H1 (cell line): ENCODE data around the gene SHROOM3. TPM values are rescaled to one million over a fixed set of nuclear protein-coding genes. Genes with fewer than 3 reads are reported as not detected.

Experiments used
- CTCF ChIA-PET: fragments of 300-600 bp; sonication (Branson Sonifier 250); formaldehyde crosslinking; loops from one replicate; lab custom pipeline; 2021; ENCODE audit not compliant: partially characterized antibody; lab: Charles Lee
- POLR2A ChIA-PET: fragments of 300-600 bp; sonication (Branson Sonifier 250); formaldehyde crosslinking; loops from one replicate; lab custom pipeline; 2021; ENCODE audit warnings: inconsistent platforms; ENCODE audit not compliant: partially characterized antibody; lab: Charles Lee
- DNase-seq, 2 experiments: peaks; one replicate each; pipeline versions ENCODE4 v3.0.0 to v3.0.0-alpha.2; 2010 to 2022; ENCODE audit warnings: low spot score in 2 of 2, low read depth in 1 of 2, mixed read lengths in 1 of 2
- FAIRE-seq: peaks from 2 replicates; lab custom pipeline; 2011; peaks lifted over from hg19 to GRCh38; lab: Jason Lieb, UNC
- H2AFZ ChIP-seq: 2 replicates; pipeline ENCODE4 v1.8.1; 2012; ENCODE audit warnings: low read length, inconsistent platforms
- H2AK5ac ChIP-seq: 2 replicates; pipeline ENCODE4 v1.6.1; 2013; ENCODE audit warnings: low read depth, low read length
- H2BK120ac ChIP-seq: replicated peaks from 2 replicates; pipeline ENCODE3; 2013; ENCODE audit warnings: low read depth, low read length, inconsistent platforms
- H2BK12ac ChIP-seq: 2 replicates; pipeline ENCODE4 v1.6.1; 2013; ENCODE audit warnings: low read depth, low read length
- H2BK15ac ChIP-seq: 2 replicates; pipeline ENCODE4 v1.6.1; 2013; ENCODE audit warnings: low read length
- H2BK20ac ChIP-seq: 2 replicates; pipeline ENCODE4 v1.6.1; 2013; ENCODE audit warnings: low read length
- H2BK5ac ChIP-seq: 2 replicates; pipeline ENCODE4 v1.6.1; 2013; ENCODE audit warnings: low read depth, low read length
- H3K14ac ChIP-seq: 2 replicates; pipeline ENCODE4 v1.6.1; 2013; ENCODE audit warnings: inconsistent platforms; ENCODE audit not compliant: insufficient read length
- H3K18ac ChIP-seq: 2 replicates; pipeline ENCODE4 v1.6.1; 2013; ENCODE audit warnings: low read length; ENCODE audit errors: extremely low read depth
- H3K23ac ChIP-seq: 2 replicates; pipeline ENCODE4 v1.6.1; 2013; ENCODE audit warnings: inconsistent platforms; ENCODE audit not compliant: insufficient read length
- H3K23me2 ChIP-seq: 2 replicates; pipeline ENCODE4 v1.6.1; 2013; ENCODE audit warnings: low read depth, low read length
- H3K27ac ChIP-seq: 2 replicates; pipeline ENCODE4 v1.6.1; 2011; ENCODE audit warnings: low read depth, low read length, inconsistent platforms
- H3K27me3 ChIP-seq, 4 experiments: replicated peaks in 1 of 4; 1 replicate in 1 of 4; 2 replicates in 3 of 4; pipeline versions ENCODE4 v1.6.1 to v1.8.1; 2011 to 2013; ENCODE audit warnings: low read length in 3 of 4, mild to moderate bottlenecking in 3 of 4, inconsistent platforms in 2 of 4, mixed read lengths in 2 of 4, moderate library complexity in 1 of 4; ENCODE audit not compliant: control insufficient read depth in 3 of 4, insufficient read depth in 3 of 4; ENCODE audit errors: extremely low read depth in 1 of 4
- H3K36me3 ChIP-seq, 4 experiments: 2 replicates each; pipeline versions ENCODE4 v1.6.1 to v1.8.1; 2011 to 2013; ENCODE audit warnings: mild to moderate bottlenecking in 4 of 4, low read length in 3 of 4, moderate library complexity in 2 of 4, control low read depth in 1 of 4, inconsistent platforms in 1 of 4; ENCODE audit not compliant: insufficient read depth in 4 of 4, control insufficient read depth in 2 of 4
- H3K4ac ChIP-seq: replicated peaks from 2 replicates; pipeline ENCODE3; 2013; ENCODE audit warnings: low read length, low read depth, mixed read lengths, inconsistent platforms; ENCODE audit not compliant: insufficient read length
- H3K4me1 ChIP-seq, 4 experiments: replicated peaks in 1 of 4; 1 replicate in 1 of 4; 2 replicates in 3 of 4; pipeline versions ENCODE4 v1.6.1 to v1.8.1; 2011 to 2013; ENCODE audit warnings: low read length in 3 of 4, inconsistent platforms in 2 of 4, mixed read lengths in 1 of 4; ENCODE audit not compliant: insufficient read depth in 4 of 4, control insufficient read depth in 3 of 4
- H3K4me2 ChIP-seq, 2 experiments: 2 replicates each; pipeline versions ENCODE4 v1.6.1 to v1.8.1; 2011 to 2013; ENCODE audit warnings: low read depth in 2 of 2, low read length in 2 of 2, control low read depth in 1 of 2, inconsistent platforms in 1 of 2, mild to moderate bottlenecking in 1 of 2; ENCODE audit not compliant: insufficient read depth in 1 of 2
- H3K4me3 ChIP-seq, 4 experiments: fragments of 200-600, 300-600 bp in 1 of 4; sonication (generic), shearing (Covaris generic), sonication (Bioruptor Twin) in 1 of 4; 2 replicates each; pipeline versions ENCODE4 v1.5.1 to v1.8.1; 2011 to 2016; ENCODE audit warnings: low read length in 4 of 4, low read depth in 3 of 4, control low read depth in 2 of 4, inconsistent platforms in 2 of 4, mild to moderate bottlenecking in 2 of 4, mixed read lengths in 1 of 4, moderate library complexity in 1 of 4; ENCODE audit not compliant: insufficient read depth in 2 of 4; ENCODE audit errors: extremely low read depth in 1 of 4
- H3K56ac ChIP-seq: replicated peaks from 2 replicates; pipeline ENCODE3; 2013; ENCODE audit warnings: low read depth, mild to moderate bottlenecking, mixed read lengths, low read length, inconsistent platforms; ENCODE audit not compliant: insufficient read length
- H3K79me1 ChIP-seq: 2 replicates; pipeline ENCODE4 v1.6.1; 2013; ENCODE audit warnings: low read depth, low read length, control low read depth
- H3K79me2 ChIP-seq, 2 experiments: 2 replicates each; pipeline versions ENCODE4 v1.6.1 to v1.8.1; 2012 to 2013; ENCODE audit warnings: low read length in 2 of 2, mild to moderate bottlenecking in 2 of 2, inconsistent platforms in 1 of 2; ENCODE audit not compliant: insufficient read depth in 2 of 2, control insufficient read depth in 1 of 2
- H3K9ac ChIP-seq, 4 experiments: replicated peaks in 1 of 4; 1 replicate in 1 of 4; 2 replicates in 3 of 4; pipeline versions ENCODE4 v1.6.1 to v1.8.1; 2011 to 2013; ENCODE audit warnings: low read depth in 3 of 4, low read length in 3 of 4, control low read depth in 2 of 4, mild to moderate bottlenecking in 2 of 4, moderate library complexity in 2 of 4, inconsistent platforms in 1 of 4; ENCODE audit errors: extremely low read depth in 1 of 4
- H3K9me3 ChIP-seq, 2 experiments: 2 replicates each; pipeline versions ENCODE4 v1.6.1 to v1.8.1; 2012 to 2013; ENCODE audit warnings: mild to moderate bottlenecking in 2 of 2, moderate library complexity in 2 of 2, control low read depth in 1 of 2, inconsistent platforms in 1 of 2, low read depth in 1 of 2, low read length in 1 of 2, mixed read lengths in 1 of 2; ENCODE audit not compliant: insufficient read depth in 2 of 2
- H4K20me1 ChIP-seq, 2 experiments: replicated peaks in 1 of 2; 2 replicates each; pipeline versions ENCODE3 to v1.8.1; 2011 to 2013; ENCODE audit warnings: inconsistent platforms in 2 of 2, low read length in 2 of 2, mild to moderate bottlenecking in 1 of 2; ENCODE audit not compliant: insufficient read depth in 2 of 2, control insufficient read depth in 1 of 2
- H4K5ac ChIP-seq: 2 replicates; pipeline ENCODE4 v1.6.1; 2013; ENCODE audit warnings: low read length, low read depth, mixed read lengths, inconsistent platforms; ENCODE audit not compliant: insufficient read length
- H4K8ac ChIP-seq: 2 replicates; pipeline ENCODE4 v1.8.0; 2013; ENCODE audit warnings: mild to moderate bottlenecking, moderate library complexity, low read length, inconsistent platforms; ENCODE audit not compliant: insufficient read depth; ENCODE audit errors: extremely low read depth
- H4K91ac ChIP-seq: replicated peaks from 2 replicates; pipeline ENCODE3; 2013; ENCODE audit warnings: low read length, mixed read lengths, inconsistent platforms; ENCODE audit not compliant: insufficient read length
- BACH1 ChIP-seq: IDR thresholded peaks from 2 replicates; pipeline ENCODE4 v1.6.1; 2012; ENCODE audit warnings: low read length, improper control_type of control experiment
- CBX8 ChIP-seq: fragments of 300-800, 300-1000 bp; sonication (generic); IDR thresholded peaks from 2 replicates; pipeline ENCODE4 v1.7.1; 2016; ENCODE audit warnings: low read depth, low read length, borderline replicate concordance
- CHD1 ChIP-seq: IDR thresholded peaks from 2 replicates; pipeline ENCODE4 v1.6.1; 2012; ENCODE audit warnings: low read depth, low read length, improper control_type of control experiment
- JUND ChIP-seq: IDR thresholded peaks from 2 replicates; pipeline ENCODE4 v1.6.1; 2011; ENCODE audit warnings: mild to moderate bottlenecking, improper control_type of control experiment, low read length
- KDM4A ChIP-seq: IDR thresholded peaks from one replicate; pipeline ENCODE4 v1.7.1; 2012; ENCODE audit warnings: low read depth, mild to moderate bottlenecking, moderate library complexity, low read length, inconsistent platforms; ENCODE audit not compliant: severe bottlenecking
- PHF8 ChIP-seq: fragments of 200-600 bp; sonication (generic); conservative IDR thresholded peaks from 2 replicates; pipeline ENCODE4 v1.7.1; 2012; ENCODE audit warnings: low read depth, mild to moderate bottlenecking, inconsistent platforms, low read length, moderate library complexity
- SAP30 ChIP-seq: fragments of 300-600 bp; sonication (generic); IDR thresholded peaks from 2 replicates; pipeline ENCODE4 v1.7.1; 2012; ENCODE audit warnings: low read length, moderate library complexity, mild to moderate bottlenecking, inconsistent platforms; ENCODE audit not compliant: insufficient read depth, insufficient replicate concordance
- SP2 ChIP-seq: IDR thresholded peaks from 2 replicates; pipeline ENCODE4 v1.6.1; 2012; ENCODE audit warnings: mild to moderate bottlenecking, low read length, inconsistent platforms
- USF2 ChIP-seq: IDR thresholded peaks from 2 replicates; pipeline ENCODE4 v1.6.1; 2011; ENCODE audit warnings: low read length, improper control_type of control experiment
- WGBS, 2 experiments: shearing (Covaris generic) in 1 of 2; methylation state at CpG; one replicate each; pipeline versions ENCODE4 v1.1.6 to v1.1.7; 2013 to 2015; ENCODE audit warnings: low lambda C conversion rate in 2 of 2, mixed read lengths in 2 of 2, inconsistent platforms in 1 of 2, low coverage in 1 of 2, missing lambda C conversion rate in 1 of 2; ENCODE audit not compliant: insufficient replicate concordance in 2 of 2, insufficient coverage in 1 of 2, insufficient read length in 1 of 2; ENCODE audit errors: extremely low coverage in 1 of 2, missing lambda C conversion rate in 1 of 2; 5-methylcytosine and 5-hydroxymethylcytosine counted together
- polyA plus RNA-seq, 7 experiments: library from polyadenylated mRNA; depleted of rRNA in 3 of 7; stranded (reverse) in 5 of 7; unstranded in 2 of 7; fragments of >200 nt in 5 of 7; fragments of 200-250 nt in 2 of 7; gene quantifications; 1 replicate in 5 of 7; 2 replicates in 1 of 7; 4 replicates in 1 of 7; pipeline versions ENCODE4 v1.2.1 to v1.2.3, GENCODE V29; 2011 to 2013; ENCODE audit warnings: missing spikeins in 2 of 7, mixed read lengths in 2 of 7
- total RNA-seq: library from RNA; stranded (reverse); fragmentation: NEBNext Ultra II Directional; extraction: Animal tissue kit (Norgen Biotek cat#: 25700); gene quantifications from 2 replicates; pipeline ENCODE4 v1.2.1, GENCODE V29; 2021
- TF ChIP-seq, protein P1 (sequence below): IDR thresholded peaks from 2 replicates; pipeline ENCODE4 v1.6.1; 2012; ENCODE audit warnings: low read length, inconsistent platforms

The SHROOM3 gene
- total and polyA plus RNA-seq, 2 of the 8 experiments (the other 6 are each of a cell fraction or from before 2014, with no cell fraction given), result 15.8 to 34.0 TPM

DNA sequence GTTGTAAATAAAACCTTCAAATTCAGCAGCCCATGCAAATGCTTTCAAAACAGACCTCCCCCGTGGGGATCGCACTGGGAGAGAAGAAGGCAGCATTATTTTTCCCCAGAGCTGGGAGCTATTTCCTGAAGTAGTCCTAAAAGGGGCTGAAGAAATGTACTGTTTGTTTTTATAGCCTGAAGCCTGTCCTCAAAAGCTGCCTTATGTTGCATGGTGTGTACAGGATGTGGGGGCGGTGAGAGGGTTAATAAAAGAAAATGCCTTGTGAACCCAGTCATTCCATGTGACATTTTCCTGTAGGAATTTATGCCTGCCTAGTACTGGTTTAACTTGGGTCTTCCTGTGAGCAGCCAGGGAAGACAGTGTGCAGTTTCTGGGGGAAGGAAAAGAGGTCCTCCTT, 318.8 kb downstream of the SHROOM3 start:
- Histone ChIP-seq H3K18ac (no peak overlapping the region), H4K20me1 (no peaks in the 10 kb centered on the region), H2AK5ac (no peak overlapping the region), H2BK120ac (no peak overlapping the region), H4K8ac (no peak overlapping the region), H3K4me2 (no peak overlapping the region), H3K36me3 (peaks cover 2 to 50% (median 26%) of the 10 kb centered on the region in 4 experiments; a peak in 6 of 8 replicates), H3K27ac (no peak overlapping the region), H2BK15ac (no peak overlapping the region), H2BK12ac (no peak overlapping the region), H4K5ac (no peak overlapping the region), H3K27me3 (no peaks in the 10 kb centered on the region), H2AFZ (no peak overlapping the region), H2BK20ac (no peak overlapping the region), H3K23me2 (no peaks in the 10 kb centered on the region), H3K9ac (no peak overlapping the region), H3K79me2 (no peaks in the 10 kb centered on the region), H3K4me3 (no peak overlapping the region), H3K23ac (no peak overlapping the region), H3K4me1 (no peaks in the 10 kb centered on the region), H2BK5ac (no peak overlapping the region), H3K56ac (no peak overlapping the region), H3K14ac (no peak overlapping the region), H4K91ac (no peak overlapping the region), H3K9me3 (0 out of 4 replicates have a peak, but pooled peaks cover 0 to 3% of the 10 kb centered on the region in 2 experiments), H3K79me1 (no peaks in the 10 kb centered on the region), H3K4ac (no peak overlapping the region)
- ChIA-PET POLR2A (no interaction called here), CTCF (interaction anchor here (1.5 kb wide), 1 partner anchor 18 kb away, joined by 4 read pairs; no protein-coding TSS in a partner anchor)
- DNase-seq, result no peak
- WGBS, 2 experiments, result 79% methylated on average over 3 of the region's 3 CpGs; no CpG with 5 or more reads in 1 of the 2 experiments
- FAIRE-seq, result no peak
- TF ChIP-seq USF2 (no peak), PHF8 (no peak), CHD1 (no peak), CBX8 (no peak), JUND (no peak), KDM4A (no peak), SAP30 (no peak), BACH1 (no peak), SP2 (no peak)
- TF ChIP-seq, protein P1, sequence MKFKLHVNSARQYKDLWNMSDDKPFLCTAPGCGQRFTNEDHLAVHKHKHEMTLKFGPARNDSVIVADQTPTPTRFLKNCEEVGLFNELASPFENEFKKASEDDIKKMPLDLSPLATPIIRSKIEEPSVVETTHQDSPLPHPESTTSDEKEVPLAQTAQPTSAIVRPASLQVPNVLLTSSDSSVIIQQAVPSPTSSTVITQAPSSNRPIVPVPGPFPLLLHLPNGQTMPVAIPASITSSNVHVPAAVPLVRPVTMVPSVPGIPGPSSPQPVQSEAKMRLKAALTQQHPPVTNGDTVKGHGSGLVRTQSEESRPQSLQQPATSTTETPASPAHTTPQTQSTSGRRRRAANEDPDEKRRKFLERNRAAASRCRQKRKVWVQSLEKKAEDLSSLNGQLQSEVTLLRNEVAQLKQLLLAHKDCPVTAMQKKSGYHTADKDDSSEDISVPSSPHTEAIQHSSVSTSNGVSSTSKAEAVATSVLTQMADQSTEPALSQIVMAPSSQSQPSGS, result no peak
